Cardiac fibroblast (primary cell): Measurements from ENCODE around the gene CAV2.

Experiments
- DNase-seq, 2 donors: peaks; one replicate each; pipeline versions ENCODE4 v3.0.0 to v3.0.0-alpha.2; 2010; ENCODE audit warnings: low read depth in 2 of 2
- H3K4me3 ChIP-seq, 2 donors: replicated peaks in 1 of 2; 1 replicate in 1 of 2; 2 replicates in 1 of 2; pipeline ENCODE4 v1.5.1; 2011; ENCODE audit warnings: low read depth in 2 of 2, low read length in 2 of 2, mild to moderate bottlenecking in 2 of 2, moderate library complexity in 1 of 2
- CTCF ChIP-seq: IDR thresholded peaks from one replicate; pipeline ENCODE4 v1.5.1; 2011; ENCODE audit warnings: low read depth, mild to moderate bottlenecking, low read length, inconsistent platforms

CAV2 gene

GRCh38 chr7:116493449-116493848 lies 6.1 kb upstream of the CAV2 start:
- no peak for DNase-seq
- H3K4me3 ChIP-seq = no peak overlapping the region
- no peak for TF ChIP-seq CTCF

DNA sequence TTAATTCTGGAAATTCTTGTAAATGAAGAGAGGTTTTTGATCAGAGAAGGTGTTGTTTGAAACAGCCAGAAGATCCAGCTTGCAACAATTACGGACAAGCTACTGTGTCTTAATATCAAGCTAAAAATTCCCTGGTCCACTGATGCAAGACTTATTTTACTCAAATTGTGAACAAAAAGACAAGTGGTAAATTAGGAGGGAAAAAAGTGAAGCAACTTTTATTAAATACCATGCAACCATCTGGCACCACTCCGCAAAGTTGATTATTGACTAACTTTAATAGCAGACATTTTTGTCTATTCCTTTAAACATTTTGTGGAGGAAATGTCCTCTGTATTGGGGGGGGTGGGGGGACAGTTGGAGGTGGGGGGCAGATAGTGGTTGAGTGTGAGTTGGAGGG lies 5.1 kb upstream of the CAV2 start:
- DNase-seq = no peak
- no peak for TF ChIP-seq CTCF
- no peak overlapping the region for H3K4me3 ChIP-seq

DNA sequence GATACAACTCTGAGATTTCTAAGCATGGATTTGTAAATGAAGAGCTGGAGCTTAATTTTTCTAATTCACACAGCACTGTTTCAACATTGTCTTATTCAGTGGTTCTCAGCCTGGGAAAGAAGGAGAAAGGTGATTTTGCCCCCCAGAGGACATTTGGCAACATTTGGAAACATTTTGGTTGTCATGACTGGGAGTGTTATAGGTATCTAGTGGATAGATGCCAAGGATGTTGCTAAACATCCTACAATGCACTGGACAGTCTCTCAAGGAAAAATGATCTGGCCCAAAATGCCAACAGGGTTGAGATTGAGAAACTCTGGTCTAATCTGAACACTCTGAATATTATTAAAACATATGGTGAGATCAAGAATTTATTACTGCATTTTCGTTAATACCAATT lies 3.8 kb upstream of the CAV2 start:
- no peak for TF ChIP-seq CTCF
- DNase-seq = peak; percentile 61 to 75

GRCh38 chr7:116496653-116497052 lies 2.9 kb upstream of the CAV2 start:
- H3K4me3 ChIP-seq = no peak overlapping the region
- TF ChIP-seq CTCF = no peak
- DNase-seq = no peak

More for the DNA sequence above, 3.8 kb upstream of the CAV2 start:
- H3K4me3 ChIP-seq = no peak overlapping the region

DNA sequence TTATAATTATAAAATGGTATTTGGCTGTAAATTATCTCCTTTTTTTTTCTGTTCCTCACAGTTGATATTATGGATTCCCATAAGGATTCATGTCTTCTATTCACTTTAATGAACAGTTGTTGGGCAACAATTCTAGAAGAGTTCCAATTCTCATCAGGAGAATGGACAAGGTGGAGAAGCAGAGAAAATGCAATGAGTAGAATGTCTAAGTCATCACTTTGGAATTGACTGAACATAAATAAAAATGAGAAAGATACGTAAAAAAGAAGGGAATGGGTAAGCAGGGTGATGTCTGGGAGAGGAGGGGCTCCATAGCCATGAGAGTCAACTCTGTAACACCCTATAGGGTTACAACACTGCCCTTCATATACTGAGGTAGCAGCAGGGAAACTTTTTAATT lies 1.8 kb upstream of the CAV2 start:
- no peak overlapping the region for H3K4me3 ChIP-seq

GRCh38 chr7:116500078-116500853 lies 728 bp downstream of the CAV2 start:
- peak overlapping the region; percentile 78 to 79 for H3K4me3 ChIP-seq
- no peak for TF ChIP-seq CTCF
- DNase-seq = peak; percentile 65 to 69

More for the DNA sequence above, 1.8 kb upstream of the CAV2 start:
- DNase-seq = no peak
- no peak for TF ChIP-seq CTCF
